Smooth muscle cell (in vitro differentiated cells): ENCODE results near the gene RNF222. TPM values are rescaled to one million over a fixed set of nuclear protein-coding genes. Genes with fewer than 3 reads are reported as not detected.
"Not testable (repeated sequence)": the region's sequence is repeated elsewhere in the genome, so short reads cannot be mapped to it uniquely, and the experiment has no call there.

ENCODE experiments used
- DNase-seq: peaks from one replicate; lab custom pipeline; 2025; ENCODE audit not compliant: unreplicated experiment; lab: John Stamatoyannopoulos, UW
- H2AFZ ChIP-seq: fragments of 200-600 bp; sonication (generic); 2 replicates; pipeline ENCODE4 v1.6.0; 2016; ENCODE audit warnings: antibody characterized with exemption, low read depth, mild to moderate bottlenecking
- H3F3A ChIP-seq: fragments of 200-600 bp; sonication (generic); 2 replicates; pipeline ENCODE4 v1.6.0; 2017; ENCODE audit warnings: antibody characterized with exemption, low read depth
- H3K27ac ChIP-seq: fragments of 200-600 bp; sonication (generic); 2 replicates; pipeline ENCODE4 v1.5.1; 2016; ENCODE audit warnings: low read depth, mild to moderate bottlenecking
- H3K27me3 ChIP-seq: fragments of 200-600 bp; sonication (generic); 2 replicates; pipeline ENCODE4 v1.6.1; 2016; ENCODE audit warnings: low read depth, mild to moderate bottlenecking
- H3K36me3 ChIP-seq: fragments of 200-600 bp; sonication (generic); 2 replicates; pipeline ENCODE4 v1.5.1; 2016; ENCODE audit warnings: low read depth
- H3K4me1 ChIP-seq: fragments of 200-600 bp; sonication (generic); 2 replicates; pipeline ENCODE4 v1.5.1; 2016; ENCODE audit warnings: low read depth
- H3K4me2 ChIP-seq: fragments of 200-600 bp; sonication (generic); 2 replicates; pipeline ENCODE4 v1.6.0; 2016; ENCODE audit warnings: mild to moderate bottlenecking
- H3K4me3 ChIP-seq: fragments of 200-600 bp; sonication (generic); 2 replicates; pipeline ENCODE4 v1.5.1; 2016; ENCODE audit warnings: mild to moderate bottlenecking
- H3K79me2 ChIP-seq: fragments of 200-600 bp; sonication (generic); 2 replicates; pipeline ENCODE4 v1.6.0; 2016; ENCODE audit warnings: low read depth, mild to moderate bottlenecking
- H3K9ac ChIP-seq: fragments of 200-600 bp; sonication (generic); 2 replicates; pipeline ENCODE4 v1.6.0; 2016; ENCODE audit warnings: low read depth
- H3K9me3 ChIP-seq: fragments of 200-600 bp; sonication (generic); replicated peaks from 2 replicates; pipeline ENCODE4 v1.5.1; 2016; ENCODE audit warnings: low read depth
- H4K20me1 ChIP-seq: fragments of 200-600 bp; sonication (generic); 2 replicates; pipeline ENCODE4 v1.6.0; 2016; ENCODE audit warnings: low read depth
- CTCF ChIP-seq: fragments of 200-600 bp; sonication (generic); IDR thresholded peaks from 2 replicates; pipeline ENCODE4 v1.5.1; 2017; ENCODE audit warnings: borderline replicate concordance, mild to moderate bottlenecking, antibody characterized with exemption; ENCODE audit not compliant: insufficient read depth, poor library complexity, severe bottlenecking
- WGBS: methylation state at CpG from one replicate; pipeline ENCODE4 v1.1.7; 2016; ENCODE audit warnings: low lambda C conversion rate; 5-methylcytosine and 5-hydroxymethylcytosine counted together
- polyA plus RNA-seq: library from polyadenylated mRNA; unstranded; fragments of >200 nt; fragmentation: Nextera tagmentation; extraction: Ambion mirVana; gene quantifications from 2 replicates; pipeline ENCODE4 v1.2.1, GENCODE V29; 2016
- total RNA-seq: library from RNA; depleted of rRNA; stranded (reverse); fragments of >200 nt; gene quantifications from 2 replicates; pipeline ENCODE4 v1.2.3, GENCODE V29; 2014

Gene RNF222
- total and polyA plus RNA-seq, 2 experiments from 2014 or later = 0.49 to 0.54 TPM

DNA sequence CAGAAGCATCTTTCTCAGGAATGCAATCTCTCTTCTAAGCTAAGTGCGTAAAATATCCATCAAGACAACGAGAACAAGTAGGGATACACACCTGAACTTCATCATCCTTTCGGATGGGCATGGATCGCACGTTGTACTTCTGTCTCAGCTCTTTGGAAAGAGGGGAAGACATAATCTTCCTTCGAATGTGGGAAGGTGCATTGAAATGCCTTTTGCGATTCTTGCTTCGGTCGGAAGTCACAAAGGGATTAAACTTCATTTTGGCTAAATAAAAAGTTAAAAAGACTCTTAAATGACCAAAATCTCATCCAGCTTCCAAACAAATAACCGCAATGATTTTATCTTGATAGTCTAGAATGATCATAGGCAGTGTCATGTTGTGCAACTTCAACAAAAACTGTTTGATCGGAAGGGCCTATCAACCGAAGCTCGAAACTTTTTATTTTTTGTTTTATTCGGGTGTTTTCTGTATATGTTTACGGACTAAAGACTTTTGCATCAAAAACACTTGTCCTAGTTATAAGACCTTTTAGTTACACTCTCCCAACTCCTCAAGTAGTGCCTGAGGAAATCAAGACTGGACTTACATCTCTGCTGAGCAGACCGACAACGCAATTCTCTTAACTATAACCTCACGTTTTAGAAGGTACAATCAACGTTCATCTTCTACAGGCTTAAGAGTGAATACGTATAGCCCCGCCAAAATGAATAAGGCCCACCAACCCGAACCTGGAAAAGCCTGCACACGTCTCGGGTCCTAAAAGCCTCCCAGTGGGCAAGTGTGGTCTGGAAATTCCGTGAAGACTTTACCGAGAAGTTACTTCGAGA, 15.4 kb downstream of the RNF222 start:
- H3K9me3 ChIP-seq = no peaks in the 10 kb centered on the region
- peaks cover 21% of the 10 kb centered on the region for H3K4me1 ChIP-seq
- no peaks in the 10 kb centered on the region for H3K36me3 ChIP-seq
- H3K27ac ChIP-seq = peak overlapping the region; percentile 73
- H3K4me3 ChIP-seq = peak overlapping the region; percentile 66
- H2AFZ ChIP-seq = peak overlapping the region; percentile 56
- H3K27me3 ChIP-seq = no peaks in the 10 kb centered on the region
- WGBS = 13% methylated on average over 27 of the region's 27 CpGs
- no peak for TF ChIP-seq CTCF
- no peak for DNase-seq
- peak overlapping the region; percentile 90 for H3K9ac ChIP-seq
- peaks cover 45% of the 10 kb centered on the region for H3K79me2 ChIP-seq
- peaks cover 51% of the 10 kb centered on the region for H3F3A ChIP-seq
- H3K4me2 ChIP-seq = peak overlapping the region; percentile 98
- H4K20me1 ChIP-seq = peaks cover 46% of the 10 kb centered on the region

DNA sequence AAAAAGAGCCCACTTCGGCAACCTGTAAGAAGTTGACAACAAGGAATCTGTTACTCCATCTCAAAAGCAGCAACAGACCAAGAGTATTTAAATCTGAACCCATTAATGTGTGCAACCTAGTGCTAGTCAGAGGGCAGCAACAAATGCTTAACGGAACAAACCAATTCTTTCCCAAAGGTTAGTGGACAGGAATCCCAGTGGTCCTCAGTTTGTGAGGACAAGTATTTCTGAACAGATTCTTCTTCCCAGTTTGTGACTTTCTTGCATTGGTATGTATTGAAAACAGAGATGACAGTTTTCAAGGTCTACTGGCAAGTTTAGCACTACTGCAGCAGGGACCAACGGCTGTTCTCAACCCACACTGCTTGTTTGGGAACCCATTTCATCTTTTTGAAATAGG, 17.6 kb downstream of the RNF222 start:
- WGBS = 84% methylated on average over 3 of the region's 3 CpGs
- Histone ChIP-seq H3K36me3 (no peaks in the 10 kb centered on the region), H3K4me1 (peaks cover 26% of the 10 kb centered on the region), H3K4me2 (peak overlapping the region; percentile 98), H3K27ac (peak overlapping the region; percentile 73), H3K4me3 (no peak overlapping the region), H4K20me1 (peaks cover 46% of the 10 kb centered on the region), H3K79me2 (peaks cover 52% of the 10 kb centered on the region), H3K27me3 (no peaks in the 10 kb centered on the region), H2AFZ (no peak overlapping the region), H3K9me3 (no peaks in the 10 kb centered on the region), H3K9ac (peak overlapping the region; percentile 8), H3F3A (peaks cover 58% of the 10 kb centered on the region)
- DNase-seq = no peak
- no peak for TF ChIP-seq CTCF

DNA sequence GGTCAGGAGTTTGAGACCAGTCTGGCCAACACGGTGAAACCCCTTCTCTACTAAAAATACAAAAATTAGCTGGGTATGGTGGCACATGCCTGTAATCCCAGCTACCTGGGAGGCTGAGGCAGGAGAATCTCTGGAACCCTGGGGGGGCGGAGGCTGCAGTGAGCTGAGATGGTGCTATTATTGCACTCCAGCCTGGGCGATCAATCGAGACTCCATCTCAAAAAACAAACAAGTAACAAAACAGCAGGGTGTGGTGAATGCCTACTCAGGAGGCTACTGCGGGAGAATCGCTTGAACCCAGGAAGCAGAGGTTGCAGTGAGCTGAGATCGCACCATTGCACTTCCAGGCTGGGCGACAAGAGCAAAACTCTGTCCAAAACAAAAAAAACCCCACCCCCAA, 19.5 kb downstream of the RNF222 start:
- Histone ChIP-seq H4K20me1 (peaks cover 46% of the 10 kb centered on the region), H3F3A (peaks cover 51% of the 10 kb centered on the region), H3K27ac (peak overlapping the region; percentile 72), H3K4me1 (peaks cover 22% of the 10 kb centered on the region), H3K79me2 (peaks cover 52% of the 10 kb centered on the region)
- not testable (repeated sequence) for DNase-seq, H3K36me3 ChIP-seq, H3K27me3 ChIP-seq, H3K4me3 ChIP-seq, H3K9ac ChIP-seq, H2AFZ ChIP-seq, H3K9me3 ChIP-seq, H3K4me2 ChIP-seq
- 93% methylated on average over 8 of the region's 8 CpGs for WGBS

- Histone ChIP-seq H2AFZ (no peak overlapping the region), H3K4me2 (no peak overlapping the region), H3K9me3 (no peaks in the 10 kb centered on the region), H4K20me1 (peaks cover 43% of the 10 kb centered on the region), H3K9ac (no peak overlapping the region), H3F3A (peaks cover 51% of the 10 kb centered on the region), H3K4me3 (no peak overlapping the region), H3K79me2 (peaks cover 46% of the 10 kb centered on the region), H3K4me1 (peaks cover 22% of the 10 kb centered on the region), H3K27ac (peak overlapping the region; percentile 72), H3K36me3 (no peaks in the 10 kb centered on the region), H3K27me3 (no peaks in the 10 kb centered on the region)
- DNase-seq = no peak
- TF ChIP-seq CTCF = no peak
- 96% methylated on average over 4 of the region's 4 CpGs for WGBS
Measured at GRCh38 chr17:8377422-8377821, 20.2 kb downstream of the RNF222 start.
